HG02571 (cell line): ENCODE measurements around the gene SRGAP2C.
"Not testable (repeated sequence)": the region's sequence is repeated elsewhere in the genome, so short reads cannot be mapped to it uniquely, and the experiment has no call there.

Experiments
- ATAC-seq: cut with Tn5 transposase; IDR thresholded peaks from one replicate; pipeline ENCODE4 v1.9.1; 2021; ENCODE audit warnings: mild to moderate bottlenecking, moderate library complexity; ENCODE audit not compliant: unreplicated experiment

The SRGAP2C gene

GRCh38 chr1:121185140-121185708 lies 449 bp downstream of the SRGAP2C start:
- ATAC-seq, result not testable (repeated sequence)

GRCh38 chr1:121186191-121186590 lies 1.4 kb downstream of the SRGAP2C start:
- not testable (repeated sequence) for ATAC-seq

GRCh38 chr1:121187914-121188313 lies 3.1 kb downstream of the SRGAP2C start:
- not testable (repeated sequence) for ATAC-seq

DNA sequence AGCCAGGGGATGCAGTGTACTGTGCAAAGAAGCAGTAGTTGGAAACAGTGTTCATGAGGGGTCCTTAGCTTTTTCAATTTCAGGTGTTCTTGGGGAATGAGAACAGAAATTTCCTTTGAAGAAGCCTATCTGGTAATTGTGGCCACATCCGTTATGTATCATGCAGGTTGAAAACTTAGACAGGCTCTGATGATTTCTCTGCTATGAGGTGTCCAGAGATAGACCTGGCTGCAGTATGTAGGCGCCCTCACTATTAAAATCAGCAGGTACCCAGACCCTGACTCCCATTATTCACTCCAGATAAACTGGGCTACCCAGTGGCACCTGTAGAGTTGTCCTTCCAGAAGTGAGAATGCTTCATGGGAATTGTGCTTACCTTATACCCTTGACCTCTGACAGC lies 7.7 kb downstream of the SRGAP2C start:
- not testable (repeated sequence) for ATAC-seq

DNA sequence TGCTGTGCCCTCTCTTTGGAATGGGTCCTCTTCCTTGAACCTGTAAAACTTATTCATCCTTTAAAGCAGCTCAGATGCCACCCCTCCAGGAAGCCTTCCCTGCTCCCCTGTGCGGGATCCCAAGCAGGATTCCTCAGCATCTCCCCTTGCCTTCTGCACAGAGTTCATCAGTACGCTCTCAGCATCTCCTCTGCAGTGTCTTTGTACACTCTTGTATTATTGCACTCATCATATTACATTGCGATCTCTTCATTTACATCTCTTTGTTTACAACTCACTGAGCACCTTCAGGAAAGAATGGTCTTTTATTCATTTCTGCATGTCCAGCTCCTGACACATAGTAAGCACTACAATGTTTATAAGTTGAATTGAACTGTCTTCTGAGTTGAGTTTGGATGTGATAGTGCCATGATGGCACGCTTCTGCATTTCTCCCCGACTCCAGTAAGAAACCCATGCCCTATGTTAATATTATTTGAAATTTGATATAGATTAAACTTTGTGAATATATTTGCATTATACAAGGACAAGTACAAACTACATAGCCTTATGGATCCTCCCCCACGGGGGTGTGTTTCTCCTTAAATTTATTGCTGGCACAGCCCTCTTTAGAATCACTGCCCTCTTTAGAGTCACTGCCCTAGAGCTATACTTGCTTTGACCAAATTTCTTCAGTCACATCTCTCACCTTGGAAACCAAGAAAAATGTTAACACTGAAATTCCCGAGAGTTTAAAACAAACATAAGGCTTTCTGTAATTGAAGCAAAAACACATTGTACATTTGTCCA lies 12.5 kb downstream of the SRGAP2C start:
- ATAC-seq, result not testable (repeated sequence)

GRCh38 chr1:121199763-121200162 lies 15.0 kb downstream of the SRGAP2C start:
- ATAC-seq, result not testable (repeated sequence)

DNA sequence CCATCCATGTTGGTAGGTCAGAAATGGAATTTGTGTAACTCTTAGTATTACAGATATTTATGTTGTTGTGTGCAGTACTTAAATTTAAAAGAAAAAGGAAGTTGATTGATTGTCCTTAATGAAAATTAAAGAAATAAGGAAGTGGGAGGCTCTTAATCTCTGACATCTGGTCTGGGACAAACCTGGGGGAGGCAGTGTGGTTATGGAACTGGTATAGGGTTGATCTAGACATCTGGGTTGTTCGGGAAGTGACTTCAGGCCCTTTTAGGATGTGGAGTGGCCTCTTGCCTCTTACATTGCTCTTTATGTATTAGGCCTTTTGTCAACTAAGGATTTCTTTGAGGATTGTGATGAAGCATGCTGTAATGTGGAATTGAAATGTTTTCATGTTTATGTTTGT lies 15.5 kb downstream of the SRGAP2C start:
- not testable (repeated sequence) for ATAC-seq

GRCh38 chr1:121200985-121201981 lies 16.5 kb downstream of the SRGAP2C start:
- not testable (repeated sequence) for ATAC-seq

DNA sequence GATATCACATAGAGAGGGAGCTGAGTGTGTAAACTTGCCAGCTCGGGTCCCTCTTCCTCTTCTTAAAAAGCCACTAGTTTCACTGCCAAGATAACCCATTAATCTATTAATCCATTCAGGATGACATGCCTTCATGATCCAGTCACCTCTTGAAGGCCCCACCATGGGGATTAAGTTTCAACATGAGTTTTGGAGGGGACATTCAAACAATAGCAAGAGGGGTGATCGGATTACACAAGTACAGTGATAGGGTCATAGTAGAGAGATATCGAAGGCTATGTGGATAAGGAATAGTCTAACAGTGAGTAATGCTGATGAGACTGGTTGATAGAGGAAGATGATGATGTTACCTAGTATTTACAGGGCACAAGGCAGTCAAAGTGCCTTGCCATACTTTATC lies 18.2 kb downstream of the SRGAP2C start:
- not testable (repeated sequence) for ATAC-seq

DNA sequence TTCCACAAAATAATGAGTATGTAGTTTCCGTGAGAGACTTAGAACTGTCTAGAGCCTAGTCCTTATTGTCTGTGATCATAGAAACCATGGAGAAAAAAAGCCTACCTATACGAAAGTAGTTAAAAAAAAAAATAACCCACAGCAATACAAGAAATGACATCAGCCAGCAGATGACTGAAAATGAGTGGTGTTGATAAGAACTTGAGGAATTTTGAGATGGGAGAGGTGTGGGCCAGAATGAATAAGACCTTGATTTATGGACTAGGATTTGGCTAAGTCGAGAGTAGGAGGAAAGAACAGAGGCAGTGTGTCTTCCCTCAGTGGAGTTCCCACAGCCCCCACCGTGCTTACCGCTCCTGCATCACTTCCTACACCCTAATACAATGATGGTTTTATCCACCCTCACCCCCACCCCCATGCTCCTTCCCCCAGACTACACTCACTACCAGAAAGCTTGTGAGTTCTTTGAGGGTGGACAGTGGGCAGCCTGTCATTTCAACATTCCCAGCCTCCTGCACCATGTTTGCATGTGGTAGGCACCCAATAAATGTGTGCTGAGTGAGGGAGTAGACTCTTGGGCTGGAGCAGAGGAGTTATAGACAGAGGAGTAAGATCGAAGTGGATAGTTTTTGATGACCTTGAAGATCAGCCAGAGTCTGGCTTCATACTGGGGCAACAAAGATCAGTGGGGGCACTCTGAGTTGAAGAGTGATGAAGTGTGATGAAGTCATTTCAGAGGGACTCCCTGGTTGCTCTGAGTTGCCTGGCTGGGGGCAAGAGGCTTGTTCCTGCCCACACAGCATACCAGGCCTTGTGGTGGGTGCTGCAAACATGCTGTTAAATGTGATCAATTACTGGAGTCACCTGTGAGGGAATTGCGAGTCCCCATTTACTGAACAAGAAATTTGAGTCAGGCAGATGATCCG lies 21.3 kb downstream of the SRGAP2C start:
- not testable (repeated sequence) for ATAC-seq

- ATAC-seq, result not testable (repeated sequence)
Observed at GRCh38 chr1:121207328-121207727, 22.6 kb downstream of the SRGAP2C start.

- not testable (repeated sequence) for ATAC-seq
Observed at GRCh38 chr1:121208375-121208774, 23.6 kb downstream of the SRGAP2C start.

GRCh38 chr1:121210778-121211177 lies 26.0 kb downstream of the SRGAP2C start:
- ATAC-seq, result not testable (repeated sequence)

GRCh38 chr1:121213491-121213890 lies 28.7 kb downstream of the SRGAP2C start:
- not testable (repeated sequence) for ATAC-seq

- not testable (repeated sequence) for ATAC-seq
Observed at GRCh38 chr1:121214544-121215156, 29.9 kb downstream of the SRGAP2C start.

GRCh38 chr1:121215699-121216417 lies 31.1 kb downstream of the SRGAP2C start:
- not testable (repeated sequence) for ATAC-seq

DNA sequence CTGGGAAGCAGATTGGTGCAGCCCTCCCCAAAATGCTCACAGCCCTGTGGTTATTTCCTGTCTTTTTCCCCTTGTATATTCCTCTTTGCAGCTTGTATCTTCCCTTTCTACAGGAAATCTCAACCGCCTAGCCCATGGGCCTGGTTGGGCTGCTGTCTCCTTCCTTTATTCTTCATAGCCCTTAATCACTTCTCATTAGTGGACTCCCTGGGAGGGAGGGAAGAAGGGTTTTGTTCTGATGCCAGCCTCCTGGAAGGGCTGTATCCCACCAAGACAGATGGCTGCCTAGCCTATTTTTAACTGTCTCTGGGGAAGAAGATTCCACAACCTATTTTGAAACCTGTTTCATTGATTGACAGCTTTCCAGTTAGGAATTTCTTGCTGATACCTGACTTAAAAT lies 31.9 kb downstream of the SRGAP2C start:
- ATAC-seq, result not testable (repeated sequence)

DNA sequence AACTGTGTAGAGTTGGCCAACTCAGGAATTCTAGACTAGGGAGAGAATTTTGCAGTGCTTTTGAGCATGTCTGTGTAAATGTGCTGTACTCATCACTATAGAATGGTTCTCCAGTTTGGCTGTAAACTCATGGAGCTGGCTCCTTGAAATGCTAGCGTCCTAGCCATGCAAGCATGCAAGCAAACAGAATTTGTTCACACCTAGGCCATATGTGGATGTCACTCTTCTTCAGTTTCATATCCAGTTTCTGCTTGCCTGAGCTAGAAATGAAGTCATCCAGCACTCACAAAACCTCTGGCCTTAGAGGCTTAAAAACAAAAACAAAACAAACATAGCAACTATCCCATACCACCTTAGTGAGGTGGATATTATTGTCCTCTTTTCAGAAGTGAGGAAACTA lies 37.0 kb downstream of the SRGAP2C start:
- not testable (repeated sequence) for ATAC-seq

- ATAC-seq, result peak; percentile 97
Observed at GRCh38 chr1:121224714-121225113, 39.9 kb downstream of the SRGAP2C start.
